ENCODE results near the gene MDH2. TPM values are rescaled to one million over a fixed set of nuclear protein-coding genes. Genes with fewer than 3 reads are reported as not detected.
A peak's percentile ranks its signal among the peaks of the same experiment; 100 is the strongest.
"Not testable (repeated sequence)": the region's sequence is repeated elsewhere in the genome, so short reads cannot be mapped to it uniquely, and the experiment has no call there.

Gene MDH2, protein sequence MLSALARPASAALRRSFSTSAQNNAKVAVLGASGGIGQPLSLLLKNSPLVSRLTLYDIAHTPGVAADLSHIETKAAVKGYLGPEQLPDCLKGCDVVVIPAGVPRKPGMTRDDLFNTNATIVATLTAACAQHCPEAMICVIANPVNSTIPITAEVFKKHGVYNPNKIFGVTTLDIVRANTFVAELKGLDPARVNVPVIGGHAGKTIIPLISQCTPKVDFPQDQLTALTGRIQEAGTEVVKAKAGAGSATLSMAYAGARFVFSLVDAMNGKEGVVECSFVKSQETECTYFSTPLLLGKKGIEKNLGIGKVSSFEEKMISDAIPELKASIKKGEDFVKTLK
- total RNA-seq = 53.1 TPM

DNA sequence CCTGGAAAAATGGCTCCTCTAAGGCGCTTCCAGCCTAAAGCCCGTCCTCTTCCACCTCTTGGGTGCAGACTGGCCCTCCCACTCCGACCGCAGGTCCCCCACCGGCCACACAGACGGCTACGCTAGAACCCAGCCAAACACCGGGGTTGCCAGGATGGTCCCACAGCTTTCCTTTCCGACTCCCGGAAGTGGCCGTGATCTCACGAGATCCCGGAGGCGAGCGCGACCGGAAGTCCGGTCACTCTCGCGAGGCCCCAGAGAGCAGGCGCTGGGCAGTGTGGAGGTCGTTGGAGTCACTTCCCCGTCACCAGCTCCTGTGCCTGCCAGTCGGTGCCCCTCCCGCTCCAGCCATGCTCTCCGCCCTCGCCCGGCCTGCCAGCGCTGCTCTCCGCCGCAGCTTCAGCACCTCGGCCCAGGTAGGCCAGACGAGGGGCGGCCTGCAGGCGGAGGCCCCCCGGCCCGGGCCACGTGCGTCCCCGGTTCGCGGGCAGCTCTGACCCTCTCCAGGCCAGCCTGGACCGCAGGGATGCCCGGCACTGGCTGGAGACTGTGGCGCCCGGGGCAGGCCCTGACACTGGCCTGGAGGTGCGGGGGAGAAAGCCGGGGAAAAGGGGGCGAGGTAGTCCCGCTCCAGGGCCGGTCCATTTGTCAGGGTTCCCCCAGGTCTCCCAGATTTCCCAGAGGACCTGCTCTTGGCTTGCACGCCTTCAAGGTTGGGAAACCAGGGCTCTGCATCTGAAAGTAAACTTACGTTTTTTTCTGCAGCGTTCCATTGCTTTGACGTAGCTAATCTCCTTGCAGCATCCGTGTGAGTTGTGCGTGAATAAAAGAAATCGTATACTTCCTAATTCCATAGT lies at the start of gene MDH2, which contains the start of gene STYXL1:
TSS of gene MDH2 (plus strand) at position 296 of the 857 bp plus-strand sequence. CDS start at position 351, 55 bp downstream.
TSS of gene STYXL1 (minus strand) at position 190 of the 857 bp plus-strand sequence. CDS start 17,477 bp downstream, outside the sequence.
- DNase-seq = peak; percentile 83

DNA sequence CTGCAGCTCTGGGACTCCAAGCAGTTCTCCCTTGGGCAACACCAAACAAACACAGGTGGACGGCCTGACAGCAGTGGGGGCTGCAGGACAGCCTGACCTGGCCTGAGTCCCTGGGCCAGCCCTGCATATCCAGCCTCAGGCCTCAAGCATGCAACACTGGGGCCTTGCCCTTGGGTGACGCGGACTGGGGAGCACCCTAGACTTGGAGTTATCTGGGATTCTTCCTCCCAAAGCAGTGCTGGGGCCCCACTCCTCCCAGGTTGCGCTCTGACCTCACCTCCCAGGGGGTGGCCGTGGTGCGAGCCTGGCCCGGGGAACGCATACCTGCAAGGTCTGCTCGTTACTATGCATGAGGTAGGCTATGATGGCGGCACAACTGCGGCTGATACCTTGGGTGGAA lies 47.3 kb upstream of the MDH2 start:
- DNase-seq = no peak

DNA sequence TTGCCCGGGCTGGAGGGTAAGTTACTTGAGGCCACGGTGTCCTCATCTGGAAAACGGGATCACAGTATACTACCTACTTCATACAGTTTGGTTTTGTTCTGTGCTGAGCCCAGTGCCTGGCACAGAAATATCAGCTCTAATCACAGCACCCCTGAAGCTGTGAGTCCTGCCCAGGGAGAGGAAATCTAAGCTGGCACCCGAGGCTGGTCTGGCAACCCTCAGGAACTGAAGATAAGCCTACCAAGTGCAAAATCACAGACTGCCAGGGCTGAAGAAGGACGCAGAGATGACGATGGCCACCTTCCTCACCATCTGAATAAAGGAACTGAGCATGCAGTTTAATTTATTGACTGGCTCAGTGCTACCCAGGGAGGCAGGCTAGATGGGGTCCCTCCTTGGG lies 45.8 kb upstream of the MDH2 start:
- no peak for DNase-seq

DNA sequence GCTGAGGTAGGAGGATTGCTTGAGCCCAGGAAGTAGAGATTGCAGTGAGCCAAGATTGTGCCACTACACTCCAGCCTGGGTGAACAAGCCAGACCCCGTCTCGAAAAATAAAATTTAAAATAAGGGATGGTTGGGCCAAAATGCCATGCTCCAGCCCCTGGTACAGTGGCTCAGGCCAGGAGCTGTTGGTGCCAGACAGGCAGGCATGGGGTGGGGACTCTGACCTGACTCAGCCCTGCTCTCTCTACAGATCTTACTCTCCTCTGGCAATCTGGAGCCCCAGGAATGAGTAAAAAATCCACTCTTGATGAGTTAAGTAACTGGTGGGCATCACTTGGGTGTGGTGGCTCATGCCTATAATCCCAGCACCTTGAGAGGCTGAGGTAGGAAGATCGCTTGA lies 45.1 kb upstream of the MDH2 start:
- no peak for DNase-seq

DNA sequence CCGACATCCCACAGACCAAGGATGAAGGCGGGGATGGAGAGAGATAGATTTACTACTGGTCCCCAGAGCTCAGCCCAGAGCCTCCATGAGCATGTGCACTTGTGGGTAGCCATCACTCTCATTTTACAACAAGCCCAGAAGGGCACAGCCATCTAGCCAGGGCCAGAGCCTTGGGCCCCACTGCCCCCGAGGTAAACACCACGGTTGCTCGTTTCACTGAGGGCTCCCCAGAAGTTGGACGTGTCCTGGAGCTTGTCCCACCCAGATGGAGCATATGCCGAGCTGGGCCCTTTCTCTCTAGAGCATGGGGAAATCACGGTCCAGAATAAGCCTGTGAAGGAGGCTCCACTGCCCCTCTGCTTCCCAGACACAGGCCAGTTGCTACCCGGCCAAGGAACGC lies 44.6 kb upstream of the MDH2 start:
- no peak for DNase-seq

DNA sequence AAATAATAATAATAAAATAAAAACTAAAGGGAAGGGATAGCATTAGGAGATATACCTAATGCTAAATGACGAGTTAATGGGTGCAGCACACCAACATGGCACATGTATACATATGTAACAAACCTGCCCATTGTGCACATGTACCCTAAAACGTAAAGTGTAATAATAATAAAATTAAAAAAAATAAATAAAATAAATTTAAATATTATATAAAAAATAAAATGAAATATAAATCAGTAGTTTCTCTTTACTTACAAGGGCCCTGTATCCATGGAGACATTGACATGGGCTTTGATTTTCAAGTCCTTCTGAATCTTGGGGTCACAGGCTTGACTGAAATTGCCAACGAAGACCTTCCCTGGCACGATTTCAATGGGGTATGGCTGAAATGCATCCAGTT lies 42.9 kb upstream of the MDH2 start:
- not testable (repeated sequence) for DNase-seq

DNA sequence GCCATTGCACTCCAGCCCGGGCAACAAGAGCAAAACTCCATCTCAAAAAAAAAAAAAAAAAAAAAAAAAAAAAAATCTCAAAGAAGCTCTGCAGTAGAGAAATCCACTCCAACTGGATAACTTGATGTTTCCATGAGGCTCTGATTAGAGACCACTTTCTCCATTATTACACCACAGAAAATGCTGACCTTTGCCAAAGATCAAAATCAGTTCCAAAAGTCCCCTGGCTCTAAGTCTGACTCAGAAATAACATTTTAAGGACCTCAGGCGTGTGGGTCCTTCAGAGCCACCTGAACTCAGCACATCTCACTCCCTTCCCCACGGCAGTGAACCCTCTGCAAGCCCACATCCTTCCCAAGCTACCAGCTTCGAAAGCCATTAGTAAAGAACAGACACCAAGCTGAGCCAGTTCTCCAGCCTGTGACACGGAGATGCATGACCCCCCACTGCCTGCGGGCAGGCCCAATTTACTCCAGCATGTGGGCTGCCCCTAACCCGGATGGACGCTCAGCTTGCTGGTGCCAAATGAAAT lies 39.7 kb upstream of the MDH2 start:
- no peak for DNase-seq

DNA sequence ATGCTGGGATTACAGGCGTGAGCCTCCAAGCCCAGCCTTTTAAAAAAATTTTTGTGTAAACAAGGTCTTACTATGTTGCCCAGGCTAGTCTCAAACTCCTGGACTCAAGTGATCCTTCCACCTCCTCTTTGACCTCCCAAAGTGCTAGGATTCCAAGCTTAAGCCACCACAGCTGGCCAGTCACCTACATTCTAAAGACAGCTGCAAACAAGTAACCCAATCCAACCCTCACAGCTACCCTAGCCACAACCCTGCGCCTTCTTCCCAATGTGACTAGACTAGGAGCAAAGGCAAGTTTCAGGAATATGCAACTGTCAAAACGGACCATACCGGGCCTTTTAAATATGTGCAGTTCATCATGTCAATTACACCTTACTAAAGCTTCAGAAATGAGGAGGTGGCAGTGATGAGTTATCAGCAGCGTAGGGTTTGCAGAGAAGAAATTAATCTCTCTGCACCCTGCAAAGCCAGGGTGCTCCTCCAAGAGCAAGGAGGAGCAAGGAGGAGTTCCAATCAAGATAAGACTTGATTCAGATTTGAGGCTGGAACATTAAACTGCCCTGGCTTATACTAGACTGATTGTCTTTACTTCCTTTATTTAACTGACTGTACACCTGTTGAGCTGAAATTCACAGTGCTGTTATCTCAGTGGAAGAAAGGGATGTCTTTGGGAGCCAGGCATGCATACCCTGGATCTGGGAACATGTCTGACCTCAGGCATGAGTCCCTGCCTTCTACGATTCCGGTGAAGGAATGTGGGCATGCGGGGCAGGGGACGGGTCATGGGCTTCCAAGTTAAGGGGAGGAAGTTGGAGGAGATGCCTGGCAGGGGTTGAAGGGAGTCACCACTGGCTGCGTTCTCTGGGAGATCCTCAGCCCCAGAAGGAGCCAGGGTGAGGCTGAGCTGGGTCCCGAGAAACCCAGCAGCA lies 38.0 kb upstream of the MDH2 start:
- DNase-seq = no peak

DNA sequence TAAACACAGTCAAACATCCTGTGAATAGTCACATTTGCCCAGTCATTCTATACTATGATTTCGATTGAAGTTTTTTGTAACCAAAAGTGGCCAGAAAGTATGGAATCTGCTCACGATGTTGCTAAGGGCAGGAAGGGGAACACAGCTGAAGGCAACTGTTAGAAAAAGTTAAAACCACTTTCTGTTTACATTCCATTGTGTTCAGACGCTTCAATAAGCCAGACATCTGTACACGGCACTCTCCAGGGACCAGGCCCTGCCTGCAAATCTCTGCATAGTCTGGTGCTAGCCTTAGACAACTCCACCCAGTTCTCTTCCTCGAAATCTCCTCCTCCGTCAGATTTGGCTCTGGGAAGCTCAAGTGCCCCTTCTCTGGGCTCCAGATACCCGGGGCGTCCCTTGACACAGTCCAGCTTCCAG lies 36.5 kb upstream of the MDH2 start:
- DNase-seq = peak; percentile 81

DNA sequence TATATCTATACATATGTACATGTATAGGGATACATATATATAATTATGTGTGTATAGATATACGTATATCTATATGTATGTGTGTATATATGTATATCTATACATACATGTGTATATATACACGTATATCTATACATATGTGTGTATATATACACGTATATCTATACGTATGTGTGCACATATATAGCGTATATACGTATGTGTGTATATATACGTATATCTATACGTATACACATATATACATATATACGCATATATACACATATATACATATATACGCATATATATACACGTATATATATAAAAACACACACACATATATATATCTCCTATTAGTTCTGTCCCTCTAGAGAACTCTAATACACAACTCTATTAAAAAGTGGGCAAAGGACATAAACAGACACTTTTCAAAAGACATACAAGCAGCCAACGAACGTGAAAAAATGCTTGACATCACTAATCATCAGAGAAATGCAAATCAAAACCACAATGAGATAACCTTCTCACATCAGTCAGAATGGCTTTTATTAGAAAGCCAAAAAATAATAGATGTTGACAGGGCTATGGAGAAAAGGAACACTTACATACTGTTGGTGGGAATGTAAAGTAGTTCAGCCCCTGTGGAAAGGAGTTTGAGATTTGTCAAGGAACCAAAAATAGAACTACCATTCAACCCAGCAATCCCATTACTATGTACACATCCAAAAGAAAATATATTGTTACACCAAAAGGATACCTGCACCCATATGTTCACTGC lies 31.5 kb upstream of the MDH2 start:
- no peak for DNase-seq

DNA sequence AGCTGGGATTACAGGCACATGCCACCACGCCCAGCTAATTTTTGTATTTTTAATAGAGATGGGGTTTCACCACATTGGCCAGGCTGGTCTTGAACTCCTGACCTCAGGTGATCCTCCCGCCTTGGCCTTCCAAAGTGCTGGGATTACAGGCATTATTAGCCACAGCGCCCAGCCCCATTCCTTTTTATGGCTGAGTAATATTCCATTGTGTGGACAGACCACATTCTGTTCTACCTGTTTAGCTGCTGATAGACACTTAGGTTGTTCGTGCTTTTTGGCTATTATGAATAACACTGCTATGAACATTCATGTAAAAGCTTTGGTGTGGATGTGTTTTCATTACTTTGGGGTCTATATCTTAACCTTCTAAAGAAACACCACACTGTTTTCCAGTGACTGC lies 29.4 kb upstream of the MDH2 start:
- not testable (repeated sequence) for DNase-seq

DNA sequence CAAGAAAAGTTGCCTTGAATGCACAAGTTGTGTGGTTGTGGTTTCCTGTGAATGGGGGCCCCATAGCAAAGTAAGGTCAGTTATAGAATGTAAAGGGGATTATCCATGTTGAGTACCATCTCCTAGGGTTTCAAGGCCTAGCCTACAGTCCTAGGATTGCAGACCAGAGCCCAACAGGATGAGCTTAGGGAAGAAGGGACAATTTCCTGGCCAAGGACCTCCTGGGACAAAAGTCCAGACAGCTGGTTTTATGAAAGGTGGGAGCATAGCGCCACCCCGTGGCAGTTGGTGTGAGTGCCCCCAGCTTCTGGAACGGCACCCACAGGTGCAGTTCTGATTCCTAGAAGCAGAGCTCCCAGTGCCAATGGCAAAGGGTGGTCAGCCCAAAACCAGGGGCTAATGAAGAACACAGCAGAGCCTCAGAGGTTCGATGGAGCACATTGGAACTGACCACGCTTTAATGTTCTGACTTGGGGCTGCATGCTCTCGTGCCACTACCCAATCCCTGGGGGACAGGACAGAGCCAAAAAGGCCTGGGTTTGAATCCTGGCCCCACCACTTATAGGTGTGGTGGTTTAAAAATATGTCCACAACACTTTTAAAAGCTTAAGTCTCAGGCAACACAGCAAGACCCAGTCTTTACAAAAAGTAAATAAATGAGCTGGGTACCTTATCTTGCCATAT lies 27.7 kb upstream of the MDH2 start:
- peak; percentile 28 for DNase-seq

DNA sequence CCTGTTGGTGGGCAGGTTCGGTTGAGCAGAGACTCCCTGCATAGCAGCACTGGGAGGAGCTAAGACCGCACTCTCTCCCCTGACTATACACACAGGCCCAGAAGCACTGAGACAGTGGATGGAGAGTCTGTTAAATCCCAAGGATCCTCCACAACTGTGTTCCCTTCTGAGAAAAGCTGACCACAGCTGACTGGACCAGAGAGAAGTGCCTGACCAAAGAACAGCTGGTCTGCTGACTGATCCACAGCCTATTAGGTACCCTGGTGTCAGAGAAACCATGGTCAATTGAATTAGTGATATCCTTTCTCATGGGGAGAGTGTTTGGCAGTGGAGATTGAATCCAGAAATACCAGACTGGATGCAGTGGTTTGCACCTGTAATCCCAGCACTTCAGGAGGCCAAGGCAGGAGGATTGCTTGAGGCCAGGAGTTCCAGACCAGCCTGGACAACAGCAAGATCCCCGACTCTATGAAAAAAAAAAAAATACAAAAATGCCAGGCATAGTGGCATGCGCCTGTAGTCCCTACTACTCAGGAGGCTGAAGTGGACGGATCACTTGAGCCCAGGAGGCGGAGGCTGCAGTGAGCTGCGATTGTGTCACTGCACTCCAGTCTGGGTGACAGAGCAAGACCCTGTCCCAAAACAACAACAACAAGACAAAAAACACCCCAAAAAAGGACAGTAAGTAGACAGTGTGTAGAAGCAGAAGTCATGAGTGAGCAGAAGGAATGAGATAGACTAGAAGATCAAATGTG lies 25.7 kb upstream of the MDH2 start:
- no peak for DNase-seq

DNA sequence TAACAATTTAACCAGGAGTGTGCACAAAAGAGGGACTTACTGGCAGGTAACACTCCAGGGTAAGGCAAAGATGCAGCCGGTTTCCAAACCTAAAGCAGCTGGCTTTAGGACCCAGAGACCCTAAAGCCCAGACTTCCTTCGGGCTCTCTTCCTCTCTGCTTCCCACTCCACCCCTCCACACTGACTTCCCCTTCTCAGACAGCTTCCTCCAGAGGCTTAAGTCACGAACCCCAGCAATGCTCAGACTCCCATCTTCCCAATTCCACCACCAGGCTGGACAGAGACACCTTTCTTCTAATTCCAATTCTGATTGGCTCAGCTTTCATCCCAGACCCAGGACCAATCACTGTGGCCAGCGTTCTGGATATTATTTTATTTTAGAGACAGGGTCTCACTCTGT lies 24.9 kb upstream of the MDH2 start:
- no peak for DNase-seq

DNA sequence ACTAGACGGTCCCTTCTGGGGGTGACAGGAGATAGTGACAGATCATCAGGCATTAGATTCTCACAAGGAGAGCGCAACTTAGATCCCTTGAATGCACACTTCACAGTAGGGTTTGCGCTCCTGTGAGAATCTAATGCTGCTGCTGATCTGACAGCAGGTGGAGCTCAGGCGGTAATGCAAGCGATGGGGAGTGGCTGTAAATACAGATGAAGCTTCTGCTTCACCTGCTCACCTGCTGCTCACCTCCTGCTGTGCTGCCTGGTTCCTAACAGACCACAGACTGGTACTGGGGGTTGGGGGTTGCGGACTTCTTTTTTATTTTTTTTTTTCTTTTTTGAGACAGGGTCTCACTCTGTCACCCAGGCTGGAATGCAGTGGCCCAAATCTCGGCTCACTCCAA lies 18.2 kb upstream of the MDH2 start:
- not testable (repeated sequence) for DNase-seq

DNA sequence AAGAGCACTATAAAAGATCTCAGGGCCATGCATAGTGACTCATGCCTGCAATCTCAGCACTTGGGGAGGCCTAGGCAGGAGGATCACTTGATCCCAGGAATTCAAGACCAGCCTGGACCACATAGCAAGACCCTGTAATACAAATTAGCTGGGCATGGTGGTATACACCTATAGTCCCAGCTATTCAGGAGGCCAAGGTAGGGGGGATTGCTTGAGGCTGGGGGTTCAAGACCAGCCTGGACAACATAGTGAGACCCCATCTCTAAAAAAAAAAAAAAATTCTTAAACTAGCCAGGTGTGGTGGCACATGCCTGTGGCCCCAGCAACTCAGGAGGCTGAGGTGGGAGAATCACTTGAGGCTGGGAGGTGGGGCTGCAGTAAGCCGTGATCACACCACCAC lies 15.9 kb upstream of the MDH2 start:
- DNase-seq = no peak

DNA sequence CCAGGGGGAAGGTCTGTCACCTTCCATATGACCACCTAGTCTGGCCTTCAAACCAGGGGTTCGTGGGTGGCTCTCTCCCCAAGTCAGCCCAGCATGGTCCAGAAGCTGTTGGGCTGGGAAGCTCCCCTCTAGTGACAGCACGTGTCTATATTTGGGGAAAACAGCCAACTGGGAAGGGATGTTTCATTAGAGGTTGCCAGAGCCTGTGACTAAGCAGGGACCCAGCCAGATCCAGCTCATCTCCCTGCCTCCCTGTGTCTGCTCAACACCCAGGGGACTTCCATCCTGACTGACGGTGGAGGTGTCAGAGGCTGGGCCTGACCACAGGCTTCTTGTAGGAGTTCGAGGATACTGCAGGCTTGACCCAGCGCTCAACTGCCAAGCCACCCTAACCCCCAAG lies 10.6 kb upstream of the MDH2 start:
- peak; percentile 10 for DNase-seq

DNA sequence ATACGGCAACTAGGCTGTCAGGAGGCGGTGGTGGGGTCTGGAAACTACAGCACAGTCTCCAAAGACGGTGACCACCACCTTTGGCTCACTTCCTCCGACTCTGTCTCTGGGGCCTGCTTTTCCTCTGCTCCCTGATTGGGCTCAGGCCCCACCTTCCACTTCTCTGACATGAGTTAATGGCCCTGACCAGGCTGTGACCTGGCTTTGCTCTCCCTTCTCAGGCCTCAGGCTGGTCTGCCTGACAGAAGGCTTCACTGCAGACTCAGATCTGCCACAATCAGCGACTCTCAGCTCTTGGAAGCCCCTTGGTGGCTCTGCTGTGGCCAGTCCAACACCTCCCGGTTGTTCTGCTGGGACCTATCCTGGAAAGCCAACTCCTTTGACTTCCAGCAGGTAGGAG lies 7.8 kb upstream of the MDH2 start:
- DNase-seq = no peak

DNA sequence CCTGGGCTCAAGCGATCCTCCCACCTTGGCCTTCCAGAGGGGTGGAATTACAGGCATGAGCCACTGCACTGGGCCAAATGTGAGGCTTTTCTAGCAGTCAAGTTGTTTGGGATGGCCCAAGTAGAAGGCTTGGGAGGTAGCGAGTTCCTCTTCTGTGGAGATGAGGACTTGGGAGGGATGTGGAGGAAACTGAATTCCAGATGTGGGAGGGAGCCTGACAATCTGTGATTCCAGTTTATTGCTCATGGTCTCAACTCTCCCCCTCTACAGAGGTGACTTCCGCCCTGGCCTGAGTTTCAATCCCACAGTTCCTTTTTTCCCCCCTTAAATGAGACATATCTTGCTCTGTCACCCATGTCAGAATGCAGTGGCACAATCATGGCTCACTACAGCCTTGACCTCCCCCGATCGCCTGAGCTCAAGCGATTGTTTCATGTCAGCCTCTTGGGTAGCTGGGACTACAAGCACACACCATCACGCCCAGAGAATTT lies 3.5 kb upstream of the MDH2 start:
- DNase-seq = no peak

All from skin of body (tissue), 2 donors.